Subcutaneous adipose tissue (tissue), 4 donors: ENCODE results near the gene PGBD1. TPM values are rescaled to one million over a fixed set of nuclear protein-coding genes. Genes with fewer than 3 reads are reported as not detected.

Experiments
- total RNA-seq, 4 donors: library from RNA; depleted of rRNA; stranded (reverse); fragments of >200 nt; gene quantifications; one replicate each; pipeline ENCODE4 v1.1.0, GENCODE V29; 2016
- TF ChIP-seq, protein P1 (sequence below): fragments of 450-650 bp; IDR thresholded peaks from one replicate; pipeline ENCODE4 v1.5.1; 2016; ENCODE audit warnings: low read depth, mild to moderate bottlenecking, control low read depth, antibody characterized with exemption, moderate library complexity

The PGBD1 gene
- total RNA-seq, 4 donors from 2014 or later: 2.1 to 5.3 (median 3.7) TPM

DNA sequence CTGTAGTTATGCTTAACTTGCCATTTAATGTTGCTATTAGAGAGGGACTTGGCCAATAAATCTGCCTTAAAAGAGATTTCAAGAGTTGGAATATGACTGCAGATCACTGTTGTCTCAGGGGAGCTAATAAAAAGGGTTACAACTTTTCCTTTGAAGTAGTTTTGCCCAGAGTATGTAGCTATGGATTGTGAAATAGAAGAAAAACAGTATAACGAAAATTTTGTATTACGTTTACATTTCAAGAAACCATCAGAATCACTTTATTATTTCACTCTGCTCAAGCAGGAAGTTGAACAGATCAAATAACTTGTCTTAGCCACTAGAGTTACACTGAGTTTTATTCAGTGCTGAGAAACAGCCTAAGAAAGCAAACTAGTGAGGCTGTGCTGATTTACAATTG lies 17.4 kb upstream of the PGBD1 start:
- TF ChIP-seq, protein P1, sequence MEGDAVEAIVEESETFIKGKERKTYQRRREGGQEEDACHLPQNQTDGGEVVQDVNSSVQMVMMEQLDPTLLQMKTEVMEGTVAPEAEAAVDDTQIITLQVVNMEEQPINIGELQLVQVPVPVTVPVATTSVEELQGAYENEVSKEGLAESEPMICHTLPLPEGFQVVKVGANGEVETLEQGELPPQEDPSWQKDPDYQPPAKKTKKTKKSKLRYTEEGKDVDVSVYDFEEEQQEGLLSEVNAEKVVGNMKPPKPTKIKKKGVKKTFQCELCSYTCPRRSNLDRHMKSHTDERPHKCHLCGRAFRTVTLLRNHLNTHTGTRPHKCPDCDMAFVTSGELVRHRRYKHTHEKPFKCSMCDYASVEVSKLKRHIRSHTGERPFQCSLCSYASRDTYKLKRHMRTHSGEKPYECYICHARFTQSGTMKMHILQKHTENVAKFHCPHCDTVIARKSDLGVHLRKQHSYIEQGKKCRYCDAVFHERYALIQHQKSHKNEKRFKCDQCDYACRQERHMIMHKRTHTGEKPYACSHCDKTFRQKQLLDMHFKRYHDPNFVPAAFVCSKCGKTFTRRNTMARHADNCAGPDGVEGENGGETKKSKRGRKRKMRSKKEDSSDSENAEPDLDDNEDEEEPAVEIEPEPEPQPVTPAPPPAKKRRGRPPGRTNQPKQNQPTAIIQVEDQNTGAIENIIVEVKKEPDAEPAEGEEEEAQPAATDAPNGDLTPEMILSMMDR: no peak

- TF ChIP-seq, protein P1: no peak
Observed at GRCh38 chr6:28264834-28265401, 16.5 kb upstream of the PGBD1 start.

- TF ChIP-seq, protein P1: no peak
Observed at GRCh38 chr6:28266563-28266961, 14.8 kb upstream of the PGBD1 start.

DNA sequence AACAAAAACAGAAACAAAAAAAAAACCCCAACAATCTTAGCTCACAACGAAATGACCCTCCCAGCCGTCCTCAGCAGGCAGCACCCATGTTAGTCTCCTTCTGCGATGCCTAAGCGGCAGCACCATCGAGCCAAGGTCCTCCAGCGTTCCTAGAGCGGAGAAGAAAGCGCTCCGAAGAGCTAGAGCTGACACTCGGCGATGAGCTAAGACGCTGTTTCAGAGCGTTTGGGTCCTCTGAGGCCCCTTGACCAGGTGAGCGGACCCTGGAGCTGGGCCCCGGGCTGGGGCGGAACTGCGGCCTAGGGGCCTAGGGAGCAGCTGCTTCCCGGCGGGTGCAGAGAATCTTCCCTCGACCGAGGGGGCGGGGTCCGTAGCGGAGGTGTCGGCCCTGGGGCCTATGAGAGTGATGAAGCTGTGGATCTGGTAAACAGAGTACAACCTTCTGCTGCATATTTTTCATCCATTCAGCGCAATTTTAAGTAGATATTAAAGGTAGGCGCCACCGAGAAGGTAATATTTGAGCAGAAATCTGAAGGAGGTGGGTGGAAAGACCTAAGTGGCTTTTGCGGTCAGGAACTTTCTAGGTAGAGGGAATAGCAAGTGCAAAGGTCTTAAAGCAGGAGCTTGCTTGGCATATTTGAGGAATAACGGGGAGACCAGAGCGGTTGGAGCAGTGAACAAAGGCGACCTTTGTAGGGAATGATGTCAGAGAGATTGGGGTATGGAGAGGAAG lies 14.2 kb upstream of the PGBD1 start, which contains the start of gene ZSCAN26:
Gene ZSCAN26, plus strand, starts transcription at position 182 of the 733 bp plus-strand sequence. CDS start 4,777 bp downstream, outside the sequence.
- TF ChIP-seq, protein P1: no peak

- TF ChIP-seq, protein P1: no peak
Observed at GRCh38 chr6:28267695-28268059, 13.7 kb upstream of the PGBD1 start.

DNA sequence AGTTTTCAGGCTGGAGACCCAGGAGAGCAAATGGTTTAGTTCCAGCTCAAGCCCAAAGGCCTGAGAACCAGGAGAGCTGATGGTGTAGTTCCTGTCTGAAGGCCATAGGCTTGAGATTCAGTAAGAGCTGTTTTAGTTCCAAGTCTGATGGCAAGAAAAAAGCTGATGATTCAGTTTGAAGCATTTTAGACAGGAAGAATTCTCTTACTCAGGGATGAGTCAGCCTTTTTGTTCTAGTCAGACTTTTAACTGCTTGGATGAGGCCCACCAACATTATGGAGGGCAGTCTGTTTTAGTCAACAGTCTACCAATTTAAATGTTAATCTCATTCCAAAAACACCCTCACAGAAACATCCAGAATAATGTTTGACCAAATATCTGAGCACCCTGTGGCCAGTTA lies 11.9 kb upstream of the PGBD1 start:
- TF ChIP-seq, protein P1: no peak

GRCh38 chr6:28274888-28275287 lies 6.5 kb upstream of the PGBD1 start:
- TF ChIP-seq, protein P1: no peak
